UCSD-AML1 (cell line): ENCODE data around the gene PEX14.

Source experiments
- DNase-seq: peaks from one replicate; lab custom pipeline; 2025; ENCODE audit not compliant: unreplicated experiment; lab: John Stamatoyannopoulos, UW

PEX14 gene

GRCh38 chr1:10644307-10645128 is 169.8 kb downstream of the PEX14 start:
- no peak for DNase-seq

DNA sequence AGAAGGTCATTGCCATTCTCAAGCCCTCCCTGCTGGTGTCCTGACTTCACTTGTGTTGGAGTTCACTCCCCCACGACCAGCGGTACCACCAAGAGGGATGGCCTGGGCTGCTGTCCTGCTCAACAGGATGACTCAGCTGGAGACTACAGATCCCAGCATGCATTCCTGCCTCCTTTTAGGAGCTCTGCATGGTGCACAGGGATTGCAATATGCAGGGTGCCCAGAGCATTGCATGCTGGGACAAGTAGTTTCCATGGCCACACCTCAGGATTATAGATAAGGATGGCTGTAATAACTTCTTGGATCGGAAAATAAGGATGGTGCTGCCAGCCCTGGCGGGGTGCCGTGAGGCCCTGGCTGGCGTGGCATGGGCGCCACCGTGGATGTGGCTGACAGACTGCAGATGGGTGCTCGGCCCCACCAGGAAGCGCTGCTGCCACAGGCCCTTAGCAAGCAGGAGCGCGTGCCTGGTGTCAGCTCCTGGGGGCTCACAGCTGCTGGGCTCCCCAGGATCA is 171.7 kb downstream of the PEX14 start:
- DNase-seq: peak; percentile 32

- no peak for DNase-seq
Observed at GRCh38 chr1:10647414-10648170, 172.8 kb downstream of the PEX14 start.

DNA sequence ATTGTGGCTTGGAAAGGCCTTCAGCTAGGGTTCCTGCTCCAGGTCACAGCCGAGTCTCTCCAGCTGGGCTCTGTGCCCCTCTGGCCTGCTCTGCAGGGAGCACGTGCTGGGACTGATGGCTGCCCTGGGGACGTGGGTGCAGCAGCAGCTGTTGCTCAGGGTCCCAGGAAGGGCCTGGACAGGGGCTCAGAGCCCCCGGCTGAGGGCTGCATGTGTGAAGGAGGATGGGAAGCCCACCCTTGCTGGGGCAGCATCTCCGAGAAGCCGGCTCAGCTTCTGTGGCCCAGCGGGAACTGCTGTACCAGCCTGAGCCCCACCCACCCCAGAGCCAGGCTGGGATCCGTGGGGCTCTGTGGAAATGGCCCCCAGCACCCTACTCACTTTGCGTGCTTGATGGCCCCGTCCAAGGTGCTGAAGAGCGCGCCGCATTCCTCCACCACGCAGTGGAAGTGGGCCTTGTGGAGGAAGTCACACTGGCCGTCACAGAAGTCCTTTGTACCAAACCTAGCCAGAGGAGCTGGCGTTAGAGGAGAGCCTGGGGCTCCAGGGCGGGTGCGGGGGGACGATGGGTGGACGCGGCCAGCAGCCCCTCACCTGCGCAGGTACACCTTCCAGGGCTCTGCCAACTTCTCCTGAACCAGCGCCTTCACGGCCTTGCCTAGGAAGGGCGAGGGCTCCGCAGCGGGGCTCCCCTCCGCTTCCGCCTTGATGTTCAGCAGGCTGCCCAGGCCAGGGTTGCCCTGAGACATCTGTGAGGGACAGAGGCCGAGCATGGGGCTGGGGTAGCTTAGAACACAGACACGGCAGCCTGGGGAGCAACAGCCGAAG is 174.2 kb downstream of the PEX14 start:
- DNase-seq: no peak

- no peak for DNase-seq
Observed at GRCh38 chr1:10649517-10650201, 174.9 kb downstream of the PEX14 start.

DNA sequence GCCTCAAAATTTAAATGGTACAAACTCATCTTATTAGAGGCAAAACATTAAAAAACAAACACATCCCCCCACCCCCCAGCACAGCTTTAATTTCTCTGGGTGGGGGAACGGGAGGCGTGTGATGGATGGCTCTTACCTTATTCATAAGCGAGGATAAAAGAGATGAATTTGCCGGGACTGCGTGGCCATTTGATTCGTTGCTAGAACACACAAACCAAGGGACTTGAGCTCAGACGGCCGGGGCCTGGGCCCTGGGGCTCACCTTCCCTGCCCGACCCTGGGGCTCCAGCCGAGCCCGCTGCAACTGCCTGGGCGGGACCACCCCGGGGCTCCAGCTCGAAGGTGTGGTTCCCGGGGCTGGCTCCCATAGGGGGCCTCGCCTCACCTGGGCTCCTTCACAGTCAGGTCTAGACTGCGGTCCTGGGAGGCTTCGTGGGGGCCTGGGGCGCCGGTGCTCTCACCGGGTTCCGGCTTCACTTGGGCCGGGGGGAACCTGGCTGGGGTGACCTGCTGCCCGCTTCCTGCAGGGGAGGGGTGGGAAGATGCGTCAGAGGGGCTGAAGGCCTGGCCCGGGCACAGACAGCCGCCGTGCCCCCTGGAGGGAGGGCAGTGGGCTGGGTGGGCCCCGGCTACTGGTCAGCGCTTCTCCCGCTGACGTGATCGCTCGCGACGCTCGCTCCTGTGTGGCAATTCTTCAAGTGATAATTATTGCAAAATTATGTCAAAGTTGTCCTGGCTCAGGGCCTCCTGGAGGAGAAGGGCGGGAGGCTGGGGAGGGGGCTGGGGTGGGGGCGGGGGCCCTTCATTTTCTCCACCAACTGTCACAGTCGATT is 176.0 kb downstream of the PEX14 start:
- DNase-seq: no peak

DNA sequence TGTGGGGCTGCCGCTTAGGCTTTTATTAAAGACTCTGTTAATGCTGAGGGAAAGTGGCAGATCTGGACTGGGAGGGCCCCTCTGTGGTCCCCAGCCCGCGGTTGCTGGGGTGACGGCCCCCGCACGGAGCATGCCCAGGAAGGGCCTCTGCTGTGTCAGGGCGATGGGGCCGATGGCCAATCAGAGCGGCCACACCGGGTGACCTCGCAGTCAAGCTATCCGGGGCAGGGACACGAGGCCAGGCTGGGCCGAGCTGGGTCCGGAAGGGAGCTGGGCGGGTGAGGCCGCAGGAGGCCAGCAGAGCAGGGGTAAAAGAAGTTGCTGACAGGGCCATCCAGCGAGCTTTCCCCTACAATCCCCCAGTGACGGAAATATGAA is 176.6 kb downstream of the PEX14 start:
- DNase-seq: no peak

- no peak for DNase-seq
Observed at GRCh38 chr1:10651793-10652192, 177.0 kb downstream of the PEX14 start.

DNA sequence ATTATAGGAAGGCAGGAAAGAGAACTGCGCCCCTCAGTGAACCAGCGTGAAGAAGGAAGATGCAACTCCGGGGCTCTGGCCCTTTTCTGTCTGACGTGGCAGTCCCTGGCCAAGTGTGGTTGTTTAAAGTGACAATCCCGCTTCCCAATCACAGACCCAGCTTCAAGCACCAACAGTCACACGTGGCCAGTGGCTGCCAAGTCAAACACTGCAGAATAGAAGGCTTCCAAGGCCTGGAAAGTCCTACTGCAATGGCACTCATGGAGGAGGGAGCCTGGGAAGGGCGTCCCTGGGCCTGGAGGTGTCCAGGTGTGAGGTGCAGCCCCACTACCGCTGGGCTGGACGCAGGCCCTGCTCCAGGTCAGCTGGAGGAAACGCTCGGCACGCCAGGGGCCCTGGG is 177.9 kb downstream of the PEX14 start:
- DNase-seq: no peak

GRCh38 chr1:10653370-10654125 is 178.8 kb downstream of the PEX14 start:
- no peak for DNase-seq

GRCh38 chr1:10655002-10655401 is 180.3 kb downstream of the PEX14 start:
- DNase-seq: no peak

DNA sequence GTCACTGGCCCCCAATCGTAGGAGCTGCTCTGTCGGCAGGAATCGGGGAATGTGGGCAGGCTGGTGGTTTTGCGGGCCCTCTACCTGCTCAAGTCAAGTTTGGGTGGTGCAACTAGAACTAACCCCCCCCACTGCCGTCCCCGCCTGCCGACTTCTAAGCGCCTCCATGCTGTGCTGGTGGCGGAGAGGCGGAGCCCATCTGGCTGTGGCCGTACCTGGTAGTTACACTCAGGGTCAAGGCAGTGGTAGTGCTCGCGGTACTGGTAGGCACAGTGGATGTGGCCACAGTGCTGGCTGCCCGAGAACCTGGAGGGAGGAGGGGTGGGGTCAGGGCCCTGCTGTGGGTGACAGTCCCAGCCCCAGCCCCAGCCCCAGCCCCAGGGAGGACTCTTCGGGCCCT is 181.7 kb downstream of the PEX14 start:
- DNase-seq: no peak

DNA sequence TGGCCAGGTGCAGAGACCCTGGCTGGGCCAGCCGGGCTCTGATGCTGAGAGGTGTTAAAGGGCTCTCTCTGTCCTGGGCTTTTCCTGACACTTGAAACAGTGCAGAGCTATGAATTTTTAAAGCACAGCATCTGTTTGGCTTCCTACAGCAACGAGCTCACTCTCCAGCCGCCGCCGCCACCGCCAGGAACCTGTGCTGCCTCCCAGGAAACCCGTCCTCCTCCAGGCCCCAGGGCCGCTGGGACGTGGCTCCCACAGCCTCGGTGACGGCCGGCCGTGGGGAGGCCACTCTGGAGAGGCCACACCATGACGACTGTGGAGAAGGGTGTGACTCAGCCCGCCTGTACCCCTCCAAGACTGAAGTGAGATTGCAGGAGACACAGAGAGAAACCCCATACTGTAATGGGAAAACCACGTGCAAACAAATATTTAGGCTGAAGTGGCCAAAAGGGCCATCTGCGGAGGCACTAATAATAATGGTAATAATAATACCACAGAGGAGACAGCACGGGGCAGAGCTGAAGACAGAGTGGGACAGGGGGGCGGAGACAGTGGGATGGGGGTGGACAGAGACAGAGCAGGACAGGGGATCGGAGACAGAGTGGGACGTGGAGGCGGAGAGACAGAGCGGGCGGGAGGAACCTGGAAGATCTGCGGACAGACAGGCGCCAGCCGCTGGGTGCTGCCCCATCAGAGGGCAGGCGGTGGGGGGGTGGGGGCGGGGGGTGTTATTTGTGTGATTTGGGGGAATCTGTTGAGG is 182.5 kb downstream of the PEX14 start:
- no peak for DNase-seq

GRCh38 chr1:10658396-10659066 is 183.8 kb downstream of the PEX14 start:
- DNase-seq: no peak

DNA sequence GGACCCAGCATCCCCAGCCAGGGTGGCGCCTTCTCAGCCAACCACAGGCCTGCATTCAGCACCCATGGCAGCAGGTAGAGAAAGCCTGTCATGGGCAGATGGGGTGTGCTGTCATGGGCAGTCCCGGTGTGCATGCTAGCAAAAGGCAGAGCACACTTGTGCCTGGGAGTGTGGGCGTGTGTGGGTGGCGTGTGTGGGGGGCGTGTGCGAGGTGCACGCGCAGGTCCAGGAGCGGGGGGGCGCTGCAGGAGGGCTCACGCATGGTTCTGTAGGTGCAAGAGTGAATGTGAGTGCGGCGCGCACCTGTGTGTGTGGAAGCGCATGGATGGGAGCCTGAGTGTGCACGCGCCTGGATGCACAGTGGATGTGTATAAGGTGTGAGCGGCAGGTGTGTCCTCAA is 184.5 kb downstream of the PEX14 start:
- DNase-seq: no peak

DNA sequence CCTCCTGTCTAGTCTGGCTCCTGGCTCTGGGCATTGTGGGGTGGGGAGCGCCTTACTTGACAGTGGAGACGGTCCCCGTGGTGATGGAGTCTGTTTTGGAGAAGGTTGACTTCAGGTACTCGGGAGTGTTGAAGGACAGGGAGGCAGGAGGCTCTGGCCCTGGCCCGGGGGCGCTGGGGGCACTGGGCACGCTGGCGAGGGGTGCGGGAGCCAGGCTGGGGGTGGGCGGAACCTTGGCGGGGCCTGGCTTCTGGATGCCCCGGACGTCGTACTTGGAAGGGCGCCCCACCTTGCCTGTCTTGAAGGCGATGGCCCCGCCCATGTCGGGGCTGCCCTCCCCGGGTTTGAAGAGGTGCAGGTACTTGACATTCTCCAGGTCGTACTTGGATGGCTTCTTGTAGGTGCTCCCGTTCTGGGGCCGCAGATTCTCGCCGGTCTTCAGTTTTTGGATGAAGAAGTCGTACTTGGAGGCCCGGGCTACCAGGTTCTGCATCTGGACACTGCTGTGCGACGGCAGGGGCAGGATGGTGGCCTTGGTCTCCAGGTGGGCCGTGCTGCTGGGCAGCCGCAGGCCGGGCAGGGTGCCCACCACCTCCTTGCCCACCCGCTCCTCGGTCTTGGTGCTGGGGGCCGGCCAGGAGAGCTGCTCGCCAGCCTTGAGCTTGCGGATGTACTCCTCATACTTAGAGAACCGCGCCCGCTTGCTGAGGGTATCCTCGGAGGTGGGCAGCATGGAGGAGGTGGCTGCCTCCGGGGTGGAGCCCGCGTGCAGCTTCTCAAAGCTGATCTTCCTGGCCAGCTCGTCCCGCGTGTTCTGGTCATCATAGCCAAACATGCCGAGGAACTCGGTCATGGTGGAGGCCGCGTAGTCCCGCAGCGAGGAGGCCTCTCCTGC is 185.1 kb downstream of the PEX14 start:
- no peak for DNase-seq

DNA sequence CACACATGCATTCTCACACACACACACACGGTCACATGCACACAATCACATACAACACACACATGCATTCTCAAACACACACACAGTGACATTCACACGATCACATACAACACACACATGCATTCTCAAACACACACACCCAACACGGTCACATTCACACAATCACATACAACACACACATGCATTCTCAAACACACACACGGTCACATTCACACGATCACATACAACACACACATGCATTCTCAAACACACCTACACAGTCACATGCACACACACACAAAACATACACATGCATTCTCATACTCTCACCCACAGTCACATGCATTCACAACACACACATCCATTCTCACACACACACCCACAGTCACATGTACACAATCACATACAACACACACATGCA is 186.7 kb downstream of the PEX14 start:
- DNase-seq: no peak
